DOHH2 (cell line): ENCODE results near the gene KIRREL2.

Source experiments
- EZH2phosphoT487 ChIP-seq: fragments of 200-600 bp; sonication (generic); IDR thresholded peaks from 2 replicates; pipeline ENCODE4 v1.6.1; 2017; ENCODE audit warnings: borderline replicate concordance, mild to moderate bottlenecking, antibody characterized with exemption, low read length, moderate library complexity, mixed read lengths
- TF ChIP-seq, protein P1 (sequence below): fragments of 200-600 bp; sonication (generic); IDR thresholded peaks from one replicate; pipeline ENCODE4 v1.5.1; 2014; ENCODE audit warnings: antibody characterized with exemption, mild to moderate bottlenecking, low read depth, low read length; ENCODE audit not compliant: poor library complexity, severe bottlenecking

DNA sequence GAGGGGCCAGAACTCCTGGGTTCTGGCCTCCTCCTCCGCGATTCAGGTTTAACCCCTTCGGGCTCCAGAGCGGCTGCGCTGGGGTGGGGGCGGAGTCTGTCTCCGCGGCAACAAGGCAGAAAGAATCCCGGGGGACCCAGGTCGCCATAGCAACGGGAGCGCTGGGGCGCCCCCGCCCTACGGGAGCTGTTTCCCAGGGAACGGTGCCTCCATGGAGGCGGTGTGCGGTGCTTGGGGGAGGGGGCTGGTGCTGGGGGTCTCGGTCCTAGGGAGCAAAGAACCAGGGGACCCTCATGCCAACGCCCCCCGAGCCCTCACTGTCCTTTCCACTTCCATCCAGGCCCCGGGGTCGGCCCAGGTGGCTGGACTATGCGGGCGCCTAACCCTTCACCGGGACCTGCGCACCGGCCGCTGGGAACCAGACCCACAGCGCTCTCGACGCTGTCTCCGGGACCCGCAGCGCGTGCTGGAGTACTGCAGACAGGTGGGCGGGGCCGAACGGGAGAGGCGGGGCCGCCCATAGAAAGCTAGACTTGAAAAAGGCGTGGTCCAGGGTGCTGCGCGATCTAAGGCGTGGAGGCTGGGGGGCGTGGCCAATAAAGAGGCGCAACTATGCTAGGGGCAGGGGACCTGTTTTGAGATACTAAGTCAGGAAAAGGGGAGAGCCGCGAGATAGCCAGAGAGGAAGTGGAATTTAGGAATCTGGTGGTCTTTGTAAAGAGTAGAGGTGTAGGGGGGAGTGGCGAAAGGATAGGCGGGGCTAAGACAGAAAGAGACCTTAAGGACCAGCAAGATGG is 12.8 kb downstream of the KIRREL2 start:
- TF ChIP-seq, protein P1, sequence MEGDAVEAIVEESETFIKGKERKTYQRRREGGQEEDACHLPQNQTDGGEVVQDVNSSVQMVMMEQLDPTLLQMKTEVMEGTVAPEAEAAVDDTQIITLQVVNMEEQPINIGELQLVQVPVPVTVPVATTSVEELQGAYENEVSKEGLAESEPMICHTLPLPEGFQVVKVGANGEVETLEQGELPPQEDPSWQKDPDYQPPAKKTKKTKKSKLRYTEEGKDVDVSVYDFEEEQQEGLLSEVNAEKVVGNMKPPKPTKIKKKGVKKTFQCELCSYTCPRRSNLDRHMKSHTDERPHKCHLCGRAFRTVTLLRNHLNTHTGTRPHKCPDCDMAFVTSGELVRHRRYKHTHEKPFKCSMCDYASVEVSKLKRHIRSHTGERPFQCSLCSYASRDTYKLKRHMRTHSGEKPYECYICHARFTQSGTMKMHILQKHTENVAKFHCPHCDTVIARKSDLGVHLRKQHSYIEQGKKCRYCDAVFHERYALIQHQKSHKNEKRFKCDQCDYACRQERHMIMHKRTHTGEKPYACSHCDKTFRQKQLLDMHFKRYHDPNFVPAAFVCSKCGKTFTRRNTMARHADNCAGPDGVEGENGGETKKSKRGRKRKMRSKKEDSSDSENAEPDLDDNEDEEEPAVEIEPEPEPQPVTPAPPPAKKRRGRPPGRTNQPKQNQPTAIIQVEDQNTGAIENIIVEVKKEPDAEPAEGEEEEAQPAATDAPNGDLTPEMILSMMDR, result no peak
- TF ChIP-seq EZH2phosphoT487, result no peak
